HCEC 1CT (cell line): ENCODE results near the gene OXCT1.
"Not testable (repeated sequence)": the region's sequence is repeated elsewhere in the genome, so short reads cannot be mapped to it uniquely, and the experiment has no call there.

Experiments
- DNase-seq: peaks from one replicate; pipeline ENCODE4 v3.0.0-alpha.2; 2017

The OXCT1 gene

DNA sequence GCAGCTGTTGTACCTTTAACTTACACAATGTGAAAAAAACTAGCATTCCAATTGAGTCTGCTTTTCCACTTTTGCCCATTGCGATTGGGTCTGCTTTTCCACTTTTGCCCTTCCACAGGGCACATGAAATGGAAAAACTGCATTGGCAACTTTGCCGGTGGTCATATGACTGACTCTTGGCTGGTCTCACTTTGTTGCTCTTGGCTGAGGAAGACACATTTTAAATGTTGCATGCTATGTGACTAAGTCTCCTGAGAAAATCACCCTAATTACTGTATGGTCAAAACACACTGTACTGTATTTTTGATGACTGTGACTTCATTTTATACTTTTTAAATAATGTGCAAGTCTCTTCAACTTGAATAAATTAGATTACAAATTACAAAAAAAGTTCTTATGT is 1.6 kb upstream of the OXCT1 start:
- no peak for DNase-seq

DNA sequence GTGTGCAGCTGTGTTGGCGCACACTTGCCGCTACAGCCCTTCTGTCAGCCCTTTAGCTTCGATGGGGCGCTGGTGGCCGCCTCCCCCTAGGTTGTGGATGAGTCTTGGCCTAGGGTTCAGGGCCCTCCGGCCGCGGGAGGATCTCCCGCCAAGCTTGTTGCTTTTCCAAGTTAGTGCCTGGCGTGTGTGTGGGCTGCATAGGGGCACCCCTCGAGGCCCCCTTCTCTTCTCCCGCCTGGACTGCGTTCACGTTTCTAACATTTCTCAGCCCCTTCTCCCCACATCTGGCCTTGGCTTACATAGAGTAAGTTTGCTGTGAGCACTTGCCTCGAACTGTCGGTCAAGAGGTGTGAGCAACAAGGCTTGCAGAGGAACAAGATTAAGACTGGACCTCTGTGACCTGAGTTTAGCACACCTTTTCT is 413 bp upstream of the OXCT1 start:
- no peak for DNase-seq

DNA sequence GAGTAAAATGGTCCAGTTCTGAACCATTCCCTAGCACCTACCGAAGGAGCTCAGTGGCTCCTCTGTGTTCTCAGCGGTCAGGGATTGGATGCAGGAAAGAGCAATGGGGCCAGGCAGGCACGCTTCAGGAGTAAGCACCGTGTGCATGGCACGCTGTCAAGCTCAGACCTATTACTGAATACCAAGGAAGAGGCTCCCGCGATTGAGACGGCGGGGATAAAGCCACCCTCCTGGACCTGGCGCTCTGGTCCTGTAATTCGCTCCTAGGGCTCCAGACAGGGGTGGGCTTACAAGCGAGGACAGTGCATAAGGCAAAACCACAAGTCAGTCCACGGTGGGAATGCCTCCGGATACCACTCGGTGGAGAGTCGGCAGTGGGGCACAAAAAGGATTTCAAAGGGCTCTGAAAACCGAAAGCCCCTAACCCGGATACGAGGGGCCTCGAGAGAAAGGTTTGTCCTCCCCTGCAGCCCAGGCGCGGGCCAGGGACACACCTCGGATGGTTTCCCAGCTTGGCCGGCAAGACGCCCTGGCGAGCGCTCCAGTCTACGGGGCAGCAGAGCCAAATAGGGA is 988 bp downstream of the OXCT1 start:
- peak; percentile 40 for DNase-seq

DNA sequence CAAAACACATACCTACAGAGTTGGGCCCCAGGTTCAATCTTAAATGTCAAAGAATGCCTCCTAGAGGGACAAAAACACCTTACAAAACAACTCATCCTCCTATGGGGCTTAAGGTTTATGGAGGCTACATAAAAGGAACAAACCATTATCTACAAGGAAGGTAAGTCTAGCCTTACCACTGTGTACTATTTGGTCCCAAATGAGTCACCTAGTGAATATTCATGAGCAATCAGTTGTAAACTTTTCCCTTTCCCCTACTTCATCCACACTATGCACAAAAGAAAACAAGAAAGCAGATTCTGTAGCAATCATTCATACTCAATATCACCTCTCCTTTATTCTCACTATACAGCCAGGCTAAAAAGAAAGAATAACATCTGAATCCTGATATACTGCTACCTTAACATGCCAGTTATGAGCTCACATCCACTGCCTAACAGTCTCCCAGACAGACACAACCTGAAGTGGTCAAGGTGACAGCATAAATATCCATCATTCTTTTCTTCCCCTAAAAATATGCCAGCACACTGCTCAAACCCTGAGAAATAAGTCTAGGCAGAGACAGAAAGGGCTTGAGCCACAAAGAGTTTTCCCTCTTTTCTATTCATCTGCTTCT is 6.2 kb downstream of the OXCT1 start:
- peak; percentile 70 for DNase-seq

DNA sequence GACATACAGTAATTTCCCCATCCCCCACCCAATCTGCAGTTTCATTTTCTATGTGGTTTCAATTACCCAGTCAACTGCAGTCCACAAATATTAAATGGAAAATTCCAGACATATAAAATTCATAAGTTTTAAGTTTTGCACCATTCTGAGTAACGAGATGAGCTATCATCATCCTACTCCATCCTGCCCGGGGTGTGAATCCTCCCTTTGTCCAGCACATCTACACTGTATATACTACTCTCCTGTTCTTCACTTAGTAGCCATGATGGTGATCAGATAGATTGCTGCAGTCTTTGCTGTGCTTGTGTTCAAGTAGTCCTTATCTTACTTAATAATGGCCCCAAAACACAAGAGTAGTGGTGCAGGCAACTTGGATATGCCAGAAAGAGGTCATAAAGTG is 11.3 kb downstream of the OXCT1 start:
- DNase-seq: no peak

DNA sequence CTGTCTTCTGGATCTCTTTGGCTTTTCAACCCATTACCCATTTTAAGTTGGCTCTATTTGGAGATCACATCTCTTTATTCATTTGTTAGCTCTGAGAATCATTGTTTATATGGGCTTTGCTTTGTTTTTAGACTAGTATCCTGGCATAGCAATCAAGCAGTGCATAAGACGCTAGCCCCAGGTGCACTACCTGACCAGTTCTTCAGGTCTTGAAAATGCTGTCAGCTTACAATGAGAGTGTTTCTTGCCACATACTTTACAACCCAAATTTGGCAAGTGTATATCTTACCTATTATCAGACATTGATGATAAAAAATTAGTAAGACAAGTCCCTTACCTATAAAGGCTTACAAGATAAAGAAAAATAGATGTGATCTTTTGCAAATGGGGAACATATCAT is 12.2 kb downstream of the OXCT1 start:
- no peak for DNase-seq

DNA sequence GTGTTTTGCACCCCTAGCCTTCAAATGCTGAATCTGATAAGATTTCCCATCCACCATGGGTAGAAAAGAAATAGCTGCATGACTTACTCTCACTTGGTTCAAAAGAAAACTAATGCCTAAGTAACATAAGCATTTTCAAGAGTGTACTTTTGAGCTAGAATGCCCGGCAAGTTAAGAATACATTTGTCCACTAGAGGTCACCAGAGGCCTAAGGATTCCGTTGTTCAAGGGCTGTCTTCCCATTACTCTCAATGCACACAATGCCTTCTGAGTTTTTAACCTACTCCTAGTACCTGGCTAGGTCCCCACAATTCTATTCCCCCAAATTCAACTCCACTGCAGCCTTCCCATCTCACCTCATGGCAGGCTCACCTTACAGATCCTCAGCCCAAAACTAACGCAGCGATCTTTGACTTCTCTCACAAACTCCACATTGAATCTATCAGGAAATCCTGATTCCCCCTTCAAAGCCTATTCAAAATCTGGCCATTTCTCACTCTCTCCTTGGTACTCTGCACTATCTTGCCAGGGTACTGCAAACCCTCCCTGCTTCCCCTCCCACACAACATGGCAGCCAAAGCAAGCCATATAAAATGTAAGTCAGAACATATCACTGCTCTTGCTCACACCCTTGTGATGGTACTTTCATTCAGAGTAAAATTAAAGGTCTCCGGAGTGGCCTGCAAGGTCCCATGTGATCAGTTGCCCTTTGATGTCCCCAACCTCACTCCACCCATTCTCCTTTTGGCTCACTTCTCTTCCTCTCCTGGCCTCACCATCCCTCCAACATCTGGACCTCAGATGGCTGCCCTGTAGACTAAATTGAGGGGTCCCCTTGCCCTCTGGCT is 13.4 kb downstream of the OXCT1 start:
- peak; percentile 53 for DNase-seq

DNA sequence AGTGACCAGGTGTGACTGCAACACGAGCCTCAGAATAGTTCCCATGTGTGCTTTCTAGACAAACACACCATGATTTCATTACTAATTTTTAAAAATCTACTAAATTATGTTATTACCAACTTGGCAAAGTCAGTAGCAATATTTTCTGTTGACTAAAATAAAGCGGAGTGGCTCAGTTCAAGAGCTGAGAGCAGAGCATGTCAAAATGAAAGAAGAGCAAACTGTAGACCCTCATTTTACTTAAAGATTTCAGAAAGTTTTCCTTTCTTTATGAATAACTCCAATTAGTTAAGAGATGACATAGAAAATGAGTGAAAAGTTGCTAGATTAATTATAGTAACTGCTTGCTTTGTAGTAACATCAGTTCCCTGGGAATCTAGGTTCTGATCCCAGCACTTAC is 17.9 kb downstream of the OXCT1 start:
- DNase-seq: no peak

DNA sequence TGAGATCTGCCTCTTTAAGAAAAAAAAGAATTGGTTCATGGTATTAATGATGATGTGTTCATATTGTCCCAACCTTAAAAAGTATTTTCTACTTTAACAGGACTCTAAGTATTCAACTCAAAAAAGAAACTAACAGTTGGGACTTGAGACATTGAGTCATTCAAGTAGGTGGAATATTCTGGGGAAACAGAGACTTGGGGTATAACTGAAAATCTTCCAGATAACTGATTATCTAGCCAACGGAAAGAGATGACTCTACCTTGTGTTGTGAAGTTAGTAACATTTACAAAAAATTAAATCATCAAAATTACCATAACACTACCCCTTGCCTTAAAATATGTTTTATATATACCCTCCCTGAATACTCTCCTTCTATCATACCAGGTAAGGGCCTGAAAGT is 19.1 kb downstream of the OXCT1 start:
- no peak for DNase-seq

DNA sequence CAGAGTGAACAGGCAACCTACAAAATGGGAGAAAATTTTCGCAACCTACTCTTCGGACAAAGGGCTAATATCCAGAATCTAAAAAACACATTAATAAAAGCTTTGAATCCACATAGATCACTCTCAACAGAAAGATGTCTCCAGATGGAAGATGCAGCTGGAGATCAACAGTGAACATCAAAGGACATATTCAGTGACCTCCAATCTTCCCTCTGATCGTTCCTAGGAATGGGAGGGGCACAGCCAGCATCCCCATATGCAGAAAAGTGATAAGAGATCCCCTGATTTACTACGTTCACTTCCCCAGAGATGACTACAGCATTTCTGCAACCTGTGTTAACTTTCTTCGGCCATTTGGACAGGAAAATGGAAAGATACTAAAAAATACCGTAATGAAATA is 21.2 kb downstream of the OXCT1 start:
- no peak for DNase-seq

DNA sequence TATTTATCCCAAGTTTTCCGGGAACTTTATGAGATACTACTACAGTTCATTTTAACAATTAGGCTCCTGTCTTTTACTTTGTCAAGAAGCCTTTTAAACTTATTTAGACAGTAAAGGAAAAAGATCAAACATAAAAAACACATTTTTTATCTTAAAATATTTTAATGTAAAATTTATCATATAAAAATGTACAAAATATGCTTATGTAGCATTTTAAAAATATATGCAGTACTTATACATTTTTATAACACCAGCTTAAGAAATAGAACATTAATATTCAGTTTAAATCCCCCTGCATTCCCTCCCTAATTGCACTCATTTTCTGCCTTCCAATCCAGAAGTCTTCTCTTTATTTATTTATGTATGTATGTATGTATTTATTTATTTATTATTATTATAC is 24.5 kb downstream of the OXCT1 start:
- DNase-seq: not testable (repeated sequence)

DNA sequence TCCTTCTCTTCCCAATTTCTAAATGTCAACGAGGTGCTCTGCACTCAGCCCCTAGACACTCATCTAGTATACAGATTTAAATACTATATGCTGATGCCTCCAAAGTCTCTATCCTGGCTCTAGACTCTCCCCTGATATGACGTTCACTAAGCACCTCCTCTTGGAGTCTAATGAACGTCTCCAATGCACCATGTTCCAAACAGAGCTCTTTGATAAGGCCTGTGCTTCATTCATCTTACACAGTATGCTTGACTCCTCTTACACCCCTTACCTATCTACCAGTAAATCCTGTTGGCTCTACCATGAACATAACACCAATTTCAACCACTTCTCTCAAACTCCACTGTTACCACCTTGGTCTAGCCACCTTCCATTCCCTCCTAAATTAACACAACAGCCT is 25.7 kb downstream of the OXCT1 start:
- no peak for DNase-seq

DNA sequence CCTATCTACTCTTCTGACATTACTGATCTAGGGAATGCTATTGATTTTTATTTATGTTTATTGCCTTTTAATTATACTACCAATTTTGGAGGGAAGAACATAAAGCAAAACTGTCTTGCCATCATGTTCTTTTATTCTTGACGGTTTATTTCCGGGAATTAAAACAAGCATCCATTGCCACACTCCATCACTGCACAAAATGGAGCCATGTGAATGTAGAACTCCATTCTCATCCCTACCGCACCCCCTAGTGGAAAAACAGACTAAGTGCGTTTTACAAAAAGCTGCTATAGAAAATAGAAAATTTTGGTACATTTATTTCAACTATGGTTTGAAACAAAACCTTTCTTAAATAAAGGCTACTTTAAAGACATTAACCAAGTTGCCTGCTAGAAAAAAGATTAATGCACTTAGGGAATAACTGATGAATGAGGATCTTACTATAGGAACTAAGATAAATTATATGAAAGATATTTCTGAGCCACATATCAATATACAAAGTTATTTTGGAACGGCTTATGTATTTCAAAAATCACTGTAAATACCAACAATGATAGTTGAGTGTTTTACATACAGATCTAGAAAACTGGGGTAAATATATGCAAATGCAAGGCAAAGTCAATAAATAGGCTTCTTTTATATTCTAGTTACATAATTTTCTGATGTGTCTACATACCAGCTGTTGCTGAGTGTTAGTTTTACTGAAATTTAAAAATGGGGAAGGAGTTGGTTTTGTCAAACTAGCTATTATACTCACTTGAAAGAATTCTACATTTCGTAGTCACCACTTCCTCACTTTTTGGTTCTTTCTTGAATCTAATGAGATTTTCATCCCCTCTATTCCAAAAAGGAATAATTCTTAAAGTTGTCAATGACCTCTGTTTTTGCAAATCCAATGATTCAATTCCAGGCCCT is 26.5 kb downstream of the OXCT1 start:
- DNase-seq: peak; percentile 50

DNA sequence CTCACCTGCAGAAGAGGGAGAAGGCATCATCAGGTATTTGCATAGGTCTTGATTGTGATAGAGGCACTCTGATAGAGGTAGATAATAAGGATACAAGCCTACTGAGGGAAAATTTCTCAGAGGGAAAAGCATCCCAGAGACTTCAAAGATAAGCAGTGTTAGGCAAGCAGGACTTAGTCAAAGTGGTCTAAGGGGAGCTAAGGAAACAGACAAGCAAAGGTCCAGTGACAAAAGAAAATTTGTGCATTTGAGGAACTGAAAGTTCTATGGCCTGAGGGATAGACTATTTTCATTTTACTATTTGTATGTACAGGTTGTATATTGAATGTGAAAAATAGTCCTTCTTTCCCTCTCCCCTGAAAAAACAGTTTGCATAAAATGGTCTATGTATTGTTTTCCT is 27.4 kb downstream of the OXCT1 start:
- no peak for DNase-seq

DNA sequence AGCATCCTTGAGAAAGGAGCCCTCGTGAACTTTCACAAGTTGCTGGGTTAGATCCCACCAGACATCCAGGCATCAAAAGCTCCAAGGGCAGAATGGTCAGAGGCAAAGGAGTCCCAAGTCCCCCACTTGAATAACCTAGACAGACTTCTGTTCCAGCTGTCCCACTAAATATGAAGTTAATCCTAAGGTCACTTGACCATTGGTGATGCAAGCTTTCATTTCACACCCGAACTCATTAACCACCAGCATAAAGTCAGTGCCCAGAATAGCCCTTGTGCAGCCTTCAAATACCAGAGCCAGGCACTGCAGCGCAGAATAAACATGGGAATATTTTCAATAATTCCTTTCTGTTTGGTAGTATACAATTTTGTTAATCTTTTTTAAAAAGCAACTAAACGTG is 28.9 kb downstream of the OXCT1 start:
- no peak for DNase-seq

DNA sequence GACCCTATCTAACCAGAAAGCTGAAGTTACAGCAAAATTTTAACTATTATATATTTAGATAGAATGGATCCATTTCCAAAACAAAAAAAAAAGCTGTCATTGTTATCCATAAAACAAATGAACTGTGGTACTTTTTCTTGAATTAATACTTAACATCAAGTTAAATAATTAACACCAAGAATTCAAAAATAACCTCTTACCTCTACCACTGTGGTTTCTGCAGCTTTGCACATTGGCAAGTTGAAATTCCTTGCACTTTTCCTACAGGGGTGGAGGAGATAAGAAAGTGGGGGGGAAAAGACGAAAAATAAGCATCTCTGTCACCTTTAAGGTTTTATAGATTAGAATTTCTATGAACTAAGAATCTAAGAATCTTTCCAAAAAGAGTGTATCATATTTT is 30.0 kb downstream of the OXCT1 start:
- no peak for DNase-seq

DNA sequence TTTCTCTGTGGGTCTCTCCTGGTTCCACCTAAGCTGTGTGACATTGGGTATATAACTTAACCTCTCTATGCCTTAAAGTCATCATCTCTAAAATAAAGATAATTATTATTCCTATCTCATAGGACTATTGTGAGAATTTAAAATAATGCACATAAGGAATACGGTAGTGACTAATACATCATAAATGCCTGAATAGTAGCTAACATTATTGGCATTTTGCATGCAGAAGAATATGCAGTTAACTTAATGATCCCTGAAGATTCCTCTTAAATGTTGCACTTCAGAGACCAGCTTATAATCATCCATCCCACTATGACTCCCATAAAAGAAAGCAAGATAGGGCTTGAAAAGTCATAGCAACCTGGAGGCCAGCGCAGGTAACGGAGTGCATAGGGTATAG is 32.4 kb downstream of the OXCT1 start:
- DNase-seq: no peak

DNA sequence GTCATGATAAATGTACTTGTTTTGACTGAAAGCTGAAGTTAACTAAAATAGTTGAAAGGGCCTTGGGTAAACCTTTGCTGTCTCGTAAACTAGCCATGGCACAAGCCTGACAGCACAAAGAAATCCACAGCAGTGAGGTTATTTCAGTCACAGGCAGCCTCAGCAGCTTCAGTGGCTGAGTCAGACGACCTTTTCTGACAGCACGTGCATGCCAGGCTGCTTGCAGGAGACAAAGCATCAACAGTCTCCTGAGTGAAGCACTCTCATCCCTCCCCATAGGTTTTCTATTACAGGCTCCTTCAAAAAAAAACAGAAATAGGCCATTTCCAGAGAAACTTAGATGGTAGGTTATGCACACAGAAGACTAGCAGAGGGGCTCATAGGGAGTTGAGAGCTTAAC is 34.6 kb downstream of the OXCT1 start:
- peak; percentile 76 for DNase-seq

DNA sequence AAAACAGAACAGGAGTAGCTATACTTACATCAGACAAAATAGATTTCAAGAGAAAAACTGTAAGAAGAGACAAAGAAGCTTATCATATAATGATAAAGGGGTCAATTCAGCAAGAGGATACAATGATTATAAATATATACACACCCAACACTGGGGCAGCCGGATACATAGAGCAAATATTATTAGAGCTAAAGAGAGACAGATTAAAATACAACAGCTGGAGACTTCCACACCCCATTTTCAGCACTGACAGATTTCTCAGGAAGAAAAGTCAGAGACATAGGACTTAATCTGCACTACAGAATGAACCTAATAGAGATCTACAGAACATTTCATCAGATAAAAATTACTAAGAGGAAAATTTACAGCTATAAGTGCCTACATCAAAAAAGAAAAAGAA is 35.7 kb downstream of the OXCT1 start:
- DNase-seq: no peak

DNA sequence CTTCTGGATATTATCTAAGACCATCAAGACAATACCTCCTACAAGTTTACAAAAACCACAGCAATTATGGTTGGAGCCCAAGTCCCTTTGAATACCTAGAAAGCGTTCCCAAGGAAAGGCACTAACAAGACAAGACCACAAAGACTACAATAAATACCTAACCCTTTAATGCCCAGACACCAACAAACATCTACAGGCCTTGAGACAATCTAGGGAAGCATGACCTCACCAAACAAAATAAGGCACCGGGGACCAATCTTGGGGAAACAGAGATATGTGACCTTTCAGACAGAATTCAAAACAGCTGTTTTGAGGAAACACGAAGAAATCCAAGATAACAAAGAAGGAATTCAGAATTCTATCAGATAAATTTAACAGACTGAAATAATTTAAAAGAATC is 37.8 kb downstream of the OXCT1 start:
- DNase-seq: no peak

DNA sequence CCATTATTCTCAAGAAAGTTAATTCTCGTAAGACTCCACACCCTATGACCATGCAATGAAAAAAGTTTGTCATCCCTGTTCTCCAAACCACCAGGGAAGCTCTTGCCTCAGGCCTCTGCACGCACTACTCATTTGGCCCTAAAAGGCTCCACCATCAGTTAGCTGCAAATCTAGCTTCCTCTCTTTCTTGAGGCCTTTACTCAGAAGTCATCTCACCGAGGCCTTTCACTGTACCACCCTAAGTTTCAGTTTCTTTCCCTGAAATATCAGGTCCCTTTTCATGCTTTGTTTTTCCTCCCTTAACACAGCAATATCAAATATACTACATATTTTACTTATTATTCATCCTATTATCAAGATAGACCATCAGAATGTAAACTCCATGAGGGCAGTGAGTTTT is 39.1 kb downstream of the OXCT1 start:
- no peak for DNase-seq

DNA sequence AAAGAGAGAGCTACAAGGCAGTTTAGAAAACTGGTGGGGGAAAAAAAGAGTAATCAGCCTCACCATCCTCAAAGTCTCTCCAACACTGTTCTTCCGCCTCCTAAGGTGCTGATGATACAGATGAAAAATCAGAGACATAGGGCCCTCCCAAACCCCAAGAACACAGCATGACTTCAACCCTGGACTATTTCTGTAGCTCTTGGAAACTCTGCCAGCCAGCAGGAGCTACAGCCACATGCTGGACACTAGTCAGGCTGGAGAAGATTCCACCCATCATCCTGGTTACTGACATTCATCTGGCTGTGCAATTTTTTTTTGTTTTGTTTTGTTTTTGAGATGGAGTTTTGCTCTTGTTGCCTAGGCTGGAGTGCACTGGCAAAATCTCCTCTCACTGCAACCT is 42.4 kb downstream of the OXCT1 start:
- DNase-seq: no peak

DNA sequence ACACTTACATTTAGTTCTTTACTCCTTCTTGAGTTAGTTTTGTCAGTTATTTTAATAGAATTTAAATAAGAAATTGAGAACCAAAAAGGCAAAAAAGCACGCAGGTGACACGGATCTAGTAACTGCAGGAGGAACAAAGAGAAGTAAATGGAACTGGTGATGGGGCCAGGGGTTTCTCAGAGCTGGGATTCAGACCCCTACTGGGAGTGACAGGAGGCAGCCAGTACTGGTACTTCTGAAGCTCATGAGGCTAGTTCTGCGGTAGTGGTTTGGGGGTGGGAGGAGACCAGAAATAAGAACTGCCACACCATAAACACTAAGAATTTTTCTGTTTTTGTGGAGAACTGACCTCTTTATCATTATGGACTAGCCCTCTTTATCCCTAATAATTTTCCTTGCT is 48.2 kb downstream of the OXCT1 start:
- DNase-seq: no peak
